Kidney glomerular epithelial cell (primary cell): ENCODE measurements around the gene VN1R5.
"Not testable (repeated sequence)": the region's sequence is repeated elsewhere in the genome, so short reads cannot be mapped to it uniquely, and the experiment has no call there.

Experiments
- DNase-seq: peaks from one replicate; lab custom pipeline; 2025; lab: John Stamatoyannopoulos, UW

The VN1R5 gene

GRCh38 chr1:247255772-247256171 lies at the start of gene VN1R5:
TSS of gene VN1R5 (plus strand) at chr1:247256072.
- DNase-seq = not testable (repeated sequence)

DNA sequence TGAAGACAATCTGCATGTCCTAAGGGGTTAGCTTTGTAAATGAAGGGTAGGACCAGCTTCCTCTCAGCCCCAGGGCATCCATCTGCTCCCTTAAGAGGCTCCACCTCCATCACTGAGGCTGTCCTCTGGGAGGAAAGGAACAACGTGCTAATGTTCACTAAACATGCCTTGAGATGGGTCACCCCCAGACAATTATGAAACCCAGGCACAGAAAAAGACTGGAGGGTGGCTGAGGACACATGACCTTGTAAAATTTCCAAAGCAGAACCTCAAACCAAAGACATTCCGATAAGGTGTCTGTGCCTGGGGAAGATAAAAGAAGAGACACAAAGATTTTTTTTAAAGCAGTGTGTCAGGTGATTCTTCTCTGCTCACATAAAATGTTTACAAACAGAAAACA lies 46.5 kb upstream of the VN1R5 start:
- DNase-seq = no peak

GRCh38 chr1:247210062-247210375 lies 45.9 kb upstream of the VN1R5 start:
- DNase-seq = no peak

GRCh38 chr1:247210376-247211117 lies 45.3 kb upstream of the VN1R5 start:
- peak; percentile 86 for DNase-seq

GRCh38 chr1:247211339-247211738 lies 44.5 kb upstream of the VN1R5 start:
- DNase-seq = no peak

GRCh38 chr1:247212012-247212411 lies 43.9 kb upstream of the VN1R5 start:
- DNase-seq = peak; percentile 21

DNA sequence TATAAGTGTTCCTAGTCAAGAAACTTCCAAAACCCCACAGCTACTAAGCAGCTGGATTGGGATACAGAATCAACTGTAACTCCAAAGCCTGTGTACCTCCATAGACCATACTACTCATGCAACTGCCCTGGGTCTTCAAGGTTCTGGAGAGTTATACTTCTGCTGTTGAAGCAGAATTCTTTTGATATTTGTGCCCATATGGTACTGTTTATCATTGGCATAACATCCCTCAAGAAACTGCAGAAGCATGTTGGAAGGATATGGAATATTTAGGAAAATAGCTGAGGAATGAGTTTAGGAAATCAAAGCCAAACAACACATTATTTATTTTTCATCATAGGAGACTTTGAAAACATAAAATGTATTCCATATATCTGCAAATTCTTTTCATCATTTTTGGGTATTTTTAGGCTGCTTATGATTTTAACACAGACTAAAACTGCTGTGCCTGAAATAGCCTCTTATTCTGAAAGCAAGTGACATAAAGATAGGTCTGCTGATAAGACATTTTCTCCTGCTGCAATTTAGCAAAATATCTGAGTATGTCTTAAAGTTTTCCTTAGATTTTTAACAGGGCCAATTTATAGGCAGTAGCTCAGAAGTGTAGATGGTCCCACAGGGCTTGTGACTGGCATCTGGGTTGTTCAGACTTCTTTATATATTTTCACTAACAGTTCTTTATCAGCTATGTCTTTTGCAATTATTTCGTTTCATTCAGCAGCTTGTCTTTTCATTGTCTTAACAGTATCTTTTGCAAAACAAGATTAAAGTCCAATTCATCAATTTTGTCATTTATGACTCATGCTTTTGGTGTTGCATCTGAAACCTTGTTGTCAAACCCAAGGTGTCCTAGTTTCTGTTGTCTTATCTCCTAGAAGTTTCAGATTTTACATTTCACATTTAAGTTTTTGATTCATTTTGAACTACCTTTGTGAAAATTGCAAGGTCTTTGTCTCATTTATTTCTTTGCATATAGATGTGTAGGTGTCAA lies 43.0 kb upstream of the VN1R5 start:
- DNase-seq = no peak

DNA sequence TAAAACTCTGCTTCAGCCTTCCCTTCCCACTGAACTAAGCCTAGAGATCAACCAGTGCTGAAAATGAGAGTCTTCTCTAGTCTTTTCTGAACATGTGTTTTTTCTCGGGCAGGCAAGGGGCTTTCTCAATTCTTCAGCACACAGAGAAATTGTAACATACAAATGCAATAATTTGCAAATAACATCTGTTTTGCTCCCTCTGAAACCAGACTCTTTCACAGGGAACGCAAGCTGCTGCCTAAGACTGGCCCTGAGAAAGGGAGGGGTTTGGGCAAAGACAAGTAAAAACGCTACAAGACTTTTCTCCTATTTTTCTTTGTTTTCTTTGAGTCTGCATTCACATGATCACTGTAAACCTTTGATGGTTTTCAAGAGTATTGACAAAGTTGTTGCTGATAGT lies 39.6 kb upstream of the VN1R5 start:
- no peak for DNase-seq

GRCh38 chr1:247218121-247218651 lies 37.7 kb upstream of the VN1R5 start:
- DNase-seq = no peak

- DNase-seq = not testable (repeated sequence)
Observed at GRCh38 chr1:247220280-247220679, 35.6 kb upstream of the VN1R5 start.

GRCh38 chr1:247222840-247223239 lies 33.0 kb upstream of the VN1R5 start:
- no peak for DNase-seq

DNA sequence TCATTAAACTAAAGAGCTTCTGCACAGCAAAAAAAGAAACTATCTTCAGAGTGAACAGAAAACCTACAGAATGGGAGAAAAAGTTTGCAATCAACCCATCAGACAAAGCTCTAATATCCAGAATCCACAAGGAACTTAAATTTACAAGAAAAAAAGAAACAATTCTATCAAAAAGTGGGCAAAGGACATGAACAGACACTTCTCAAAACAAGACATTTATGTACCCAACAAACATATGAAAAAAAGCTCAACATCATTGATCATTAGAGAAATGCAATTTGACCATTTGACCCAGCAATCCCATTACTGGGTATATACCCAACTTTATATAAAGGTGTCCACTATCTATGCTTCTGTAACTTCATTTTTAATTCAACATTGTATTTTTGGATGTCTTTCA lies 31.1 kb upstream of the VN1R5 start:
- DNase-seq = no peak

- no peak for DNase-seq
Observed at GRCh38 chr1:247228133-247228532, 27.7 kb upstream of the VN1R5 start.

DNA sequence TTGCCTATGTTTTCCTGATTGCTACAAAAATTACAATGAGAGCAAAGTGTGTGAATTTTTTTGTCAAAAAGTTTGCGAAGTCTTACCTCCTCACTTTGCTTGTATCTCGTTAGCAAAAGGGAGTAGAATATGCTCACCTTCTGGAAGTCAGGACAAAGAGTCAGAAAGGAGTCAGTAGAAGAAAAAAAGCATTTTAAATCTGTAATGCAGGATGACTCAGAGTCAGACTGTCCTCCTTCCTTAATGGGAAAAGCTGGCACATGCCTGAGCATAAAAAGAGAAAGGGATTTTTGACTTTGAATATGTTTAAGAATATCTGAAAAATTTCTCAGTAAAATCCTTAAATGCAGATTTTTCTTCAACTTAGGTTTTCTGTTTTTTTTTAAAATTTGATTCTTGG lies 14.2 kb upstream of the VN1R5 start:
- peak; percentile 48 for DNase-seq

GRCh38 chr1:247243524-247244137 lies 12.2 kb upstream of the VN1R5 start:
- peak; percentile 67 for DNase-seq

- DNase-seq = no peak
Observed at GRCh38 chr1:247246325-247247115, 9.4 kb upstream of the VN1R5 start.

GRCh38 chr1:247247568-247247967 lies 8.3 kb upstream of the VN1R5 start:
- no peak for DNase-seq

DNA sequence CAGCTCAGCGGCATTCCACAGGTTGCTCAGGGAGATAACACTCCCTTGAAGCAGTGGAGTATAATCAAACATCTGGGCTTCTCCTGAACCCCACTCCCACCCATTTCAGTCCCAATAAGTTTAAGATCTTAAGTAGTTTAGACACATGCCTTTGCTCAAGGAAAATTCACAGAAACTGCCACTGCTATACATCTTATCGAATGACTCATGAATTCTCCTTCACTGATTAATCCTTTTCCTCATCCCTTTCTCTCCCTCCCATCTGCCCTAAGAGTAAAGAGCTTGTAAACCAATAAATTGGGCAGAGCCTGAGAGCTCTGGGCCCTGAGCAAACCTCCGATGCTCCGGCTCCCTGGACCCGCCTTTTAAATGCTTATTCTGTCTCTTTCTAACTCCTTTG lies 10.2 kb downstream of the VN1R5 start:
- peak; percentile 2 for DNase-seq

GRCh38 chr1:247268390-247269045 lies 12.6 kb downstream of the VN1R5 start:
- DNase-seq = no peak

DNA sequence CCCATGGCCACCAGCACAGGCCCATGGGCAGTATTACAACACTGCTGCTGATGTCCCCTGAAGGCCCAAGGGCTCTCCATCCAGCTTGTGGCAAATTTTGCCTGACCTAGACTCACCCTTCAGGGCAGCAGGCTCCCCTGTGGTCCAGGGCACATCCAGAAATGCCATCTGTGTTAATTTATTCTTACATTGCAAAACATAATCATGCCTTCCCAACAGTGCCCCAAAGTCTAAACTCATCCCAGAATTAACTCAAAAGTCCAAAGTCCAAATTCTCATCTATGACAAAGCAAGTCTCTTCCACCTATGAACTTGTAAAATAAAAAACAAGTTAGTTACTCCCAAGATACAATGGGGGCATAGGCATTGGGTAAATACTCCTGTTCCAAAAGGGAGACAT lies 13.3 kb downstream of the VN1R5 start:
- DNase-seq = no peak

- DNase-seq = no peak
Observed at GRCh38 chr1:247270003-247270402, 14.1 kb downstream of the VN1R5 start.
